Myocyte (in vitro differentiated cells): ENCODE data around the gene ATG101. TPM values are rescaled to one million over a fixed set of nuclear protein-coding genes. Genes with fewer than 3 reads are reported as not detected.

Experiments
- total RNA-seq: library from RNA; depleted of rRNA; stranded (reverse); fragments of >200 nt; gene quantifications from 2 replicates; pipeline ENCODE4 v1.2.3, GENCODE V29; 2014

Gene ATG101
- total RNA-seq, 1 donor from 2014 or later: 105 TPM

Other genes with a start within 250 kb of the ATG101 start
- gene FIGNL2, start 221.3 kb upstream of the ATG101 start, total RNA-seq: 0.11 and 0.36 TPM in 2 replicates
- not detected in 2 replicates for gene ANKRD33, start 181.9 kb upstream of the ATG101 start, total RNA-seq
- gene ACVRL1, start 162.5 kb upstream of the ATG101 start, total RNA-seq: 0.52 and 0.78 TPM in 2 replicates
- gene ACVR1B, start 118.3 kb upstream of the ATG101 start, total RNA-seq: 8.1 and 9.6 TPM in 2 replicates
- 64.9 and 96.8 TPM in 2 replicates for gene TAMALIN, start 63.0 kb upstream of the ATG101 start, total RNA-seq
- 3.4 and 5.5 TPM in 2 replicates for gene NR4A1, start 18.5 kb upstream of the ATG101 start, total RNA-seq
- not detected in 2 replicates for gene SMIM41, start 9.7 kb downstream of the ATG101 start, total RNA-seq
- 46.3 and 68.4 TPM in 2 replicates for gene KRT80, start 122.0 kb downstream of the ATG101 start, total RNA-seq
- 3.1 and 6.6 TPM in 2 replicates for gene KRT7, start 163.3 kb downstream of the ATG101 start, total RNA-seq
- gene KRT86, start 204.7 kb downstream of the ATG101 start, total RNA-seq: 5.2 and 20.9 TPM in 2 replicates
- gene KRT81, start 221.6 kb downstream of the ATG101 start, total RNA-seq: 0.08 TPM in 1 of 2 replicates, not detected in the other